ENCODE results near the gene ATG16L1. TPM values are rescaled to one million over a fixed set of nuclear protein-coding genes. Genes with fewer than 3 reads are reported as not detected.

The ATG16L1 gene
- total and polyA plus RNA-seq, 2 donors (not counting 3 experiments of a cell fraction or from before 2014, with no cell fraction given) = 18.1 to 29.8 TPM

DNA sequence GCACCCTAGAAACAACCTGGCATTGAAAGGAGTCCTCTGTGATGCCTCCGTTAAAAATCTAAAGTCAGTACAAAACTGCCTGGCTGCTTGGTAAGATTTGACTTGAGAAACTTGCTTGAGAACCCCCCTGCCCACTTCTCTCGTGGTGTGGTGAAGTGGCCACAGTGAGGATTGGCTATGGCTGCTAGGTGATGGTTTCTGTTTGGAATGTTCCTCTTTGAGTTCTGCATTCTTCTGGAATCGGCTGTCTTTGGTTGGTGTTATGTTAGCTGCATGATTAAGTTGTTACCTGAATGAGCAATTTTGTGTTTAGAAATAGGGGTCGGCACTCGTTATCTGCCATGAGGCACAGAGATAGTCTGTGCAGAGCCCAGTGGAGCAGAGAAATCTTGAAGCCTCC, 34.4 kb downstream of the ATG16L1 start:
- Histone ChIP-seq H3K79me2 (ENCODE audit: control insufficient read depth, insufficient read depth, low read length) (no peaks in the 10 kb centered on the region), H3K27ac (ENCODE audit: insufficient read depth, low read depth, low read length) (no peak overlapping the region), H3K36me3 (ENCODE audit: control insufficient read depth in 2 of 2, extremely low read depth in 1 of 2, insufficient read depth in 2 of 2, low read length in 2 of 2) (peaks cover 12 to 39% of the 10 kb centered on the region in 2 experiments), H3K27me3 (ENCODE audit: control insufficient read depth in 2 of 2, insufficient read depth in 2 of 2, low read length in 2 of 2) (no peaks in the 10 kb centered on the region), H3K9ac (replicated peaks; ENCODE audit: extremely low read depth, insufficient read depth, low read length) (no peak overlapping the region), H3K9me1 (replicated peaks; ENCODE audit: control insufficient read depth, extremely low read depth, insufficient read depth, low read length) (no peaks in the 10 kb centered on the region), H2AFZ (ENCODE audit: low read depth, low read length) (no peak overlapping the region), H3K4me1 (ENCODE audit: control insufficient read depth, extremely low read depth, insufficient read depth, low read length) (peaks cover 3% of the 10 kb centered on the region), H3K4me2 (ENCODE audit: insufficient read depth, low read length) (no peak overlapping the region), H3K4me3 (replicated peaks in 1 of 3; ENCODE audit: insufficient read depth in 1 of 3, low read depth in 1 of 3, low read length in 3 of 3) (no peak overlapping the region), H4K20me1 (replicated peaks; ENCODE audit: control insufficient read depth, extremely low read depth, insufficient read depth, low read length) (no peaks in the 10 kb centered on the region), H3K9me3 (replicated peaks; ENCODE audit: control insufficient read depth, insufficient read depth, low read length) (no peaks in the 10 kb centered on the region)
- dilution Hi-C loops (cut with MboI; ENCODE audit: extremely low pct_ligation_motif_present, low sequenced_read_pairs) = no loop called here
- TF ChIP-seq FOS (IDR thresholded peaks at IDR 0.05; ENCODE audit: borderline replicate concordance, insufficient read depth, low read length) (no peak), JUN (IDR thresholded peaks at IDR 0.05; ENCODE audit: borderline replicate concordance, insufficient read depth, insufficient read length, low read depth) (no peak)
- intact Hi-C loops (cut with micrococcal nuclease) = loop anchor here (10.0 kb wide), 1 partner anchor 549 kb away; no protein-coding TSS in a partner anchor
- DNase-seq (ENCODE audit: low read depth, low spot score) = no peak
- ChIA-PET CTCF (interaction anchor here (0.6 to 1.0 kb wide), 2 partner anchors 158 to 684 kb away, joined by 3 read pairs; no protein-coding TSS in a partner anchor), POLR2A (no interaction called here)
- no TSS peak for BruUV-seq (replicated peaks)
- FAIRE-seq = no peak

DNA sequence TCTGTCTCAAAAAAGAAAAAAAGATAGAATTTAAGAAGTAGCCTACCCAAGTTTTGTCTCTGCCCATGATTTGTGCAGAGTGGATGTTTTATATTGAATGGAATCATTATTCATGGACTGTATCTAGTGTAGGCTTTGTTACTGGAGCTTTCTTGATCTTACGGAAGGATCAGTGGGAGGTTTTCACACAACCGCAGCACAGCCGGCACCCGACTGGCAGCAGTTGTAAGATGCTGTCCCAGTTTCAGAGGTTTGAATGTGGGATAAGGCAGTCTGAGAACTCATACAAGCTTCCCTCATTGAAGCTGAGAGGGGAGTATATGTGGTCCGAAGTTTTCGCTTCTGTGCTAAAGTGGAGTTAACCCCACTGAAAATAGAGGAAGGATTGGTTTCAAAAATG, 36.4 kb downstream of the ATG16L1 start:
- TF ChIP-seq EZH2 (IDR thresholded peaks at IDR 0.05; ENCODE audit: borderline replicate concordance, low read depth, low read length, severe bottlenecking) = no peak
- no peak for TF ChIP-seq GATA2 (IDR thresholded peaks at IDR 0.05; ENCODE audit: insufficient read depth, insufficient read length, low read depth, low read length)
- FAIRE-seq = no peak
- no peak overlapping the region for H3K4me3 ChIP-seq (replicated peaks in 1 of 3; ENCODE audit: insufficient read depth in 1 of 3, low read depth in 1 of 3, low read length in 3 of 3)
- no peak overlapping the region for H3K4me2 ChIP-seq (ENCODE audit: insufficient read depth, low read length)
- no peak overlapping the region for H3K27ac ChIP-seq (ENCODE audit: insufficient read depth, low read depth, low read length)
- no peaks in the 10 kb centered on the region for H3K79me2 ChIP-seq (ENCODE audit: control insufficient read depth, insufficient read depth, low read length)
- H3K4me1 ChIP-seq (ENCODE audit: control insufficient read depth, extremely low read depth, insufficient read depth, low read length) = peaks cover 3% of the 10 kb centered on the region
- H3K9me1 ChIP-seq (replicated peaks; ENCODE audit: control insufficient read depth, extremely low read depth, insufficient read depth, low read length) = no peaks in the 10 kb centered on the region
- H3K9ac ChIP-seq (replicated peaks; ENCODE audit: extremely low read depth, insufficient read depth, low read length) = no peak overlapping the region
- no peak for DNase-seq (ENCODE audit: low read depth, low spot score)
- H3K9me3 ChIP-seq (replicated peaks; ENCODE audit: control insufficient read depth, insufficient read depth, low read length) = no peaks in the 10 kb centered on the region
- no peaks in the 10 kb centered on the region for H3K27me3 ChIP-seq (ENCODE audit: control insufficient read depth in 2 of 2, insufficient read depth in 2 of 2, low read length in 2 of 2)
- no TSS peak for BruUV-seq (replicated peaks)
- dilution Hi-C loops (cut with MboI; ENCODE audit: extremely low pct_ligation_motif_present, low sequenced_read_pairs) = no loop called here
- H2AFZ ChIP-seq (ENCODE audit: low read depth, low read length) = no peak overlapping the region
- H4K20me1 ChIP-seq (replicated peaks; ENCODE audit: control insufficient read depth, extremely low read depth, insufficient read depth, low read length) = no peaks in the 10 kb centered on the region
- intact Hi-C loops (cut with micrococcal nuclease) = loop anchor here (10.0 kb wide), 1 partner anchor 547 kb away; no protein-coding TSS in a partner anchor
- CTCF ChIA-PET = interaction anchor here (0.9 to 1.4 kb wide), 2 partner anchors 10 to 156 kb away, joined by 3 read pairs; no protein-coding TSS in a partner anchor
- H3K36me3 ChIP-seq (ENCODE audit: control insufficient read depth in 2 of 2, extremely low read depth in 1 of 2, insufficient read depth in 2 of 2, low read length in 2 of 2) = peaks cover 15 to 47% of the 10 kb centered on the region in 2 experiments
- POLR2A ChIA-PET = no interaction called here
